Measurements from ENCODE around the gene DARS1.
"Not testable (repeated sequence)": the region's sequence is repeated elsewhere in the genome, so short reads cannot be mapped to it uniquely, and the experiment has no call there.

Gene DARS1

GRCh38 chr2:135876770-135877169 is 108.7 kb downstream of the DARS1 start:
- peaks cover 43% of the 10 kb centered on the region for H3K4me1 Mint-ChIP-seq
- DNase-seq, ATAC-seq, H3K27me3 Mint-ChIP-seq, H3K9me3 Mint-ChIP-seq: not testable (repeated sequence)
- H3K4me3 Mint-ChIP-seq = peak overlapping the region; percentile 94
- peak overlapping the region; percentile 96 for H3K27ac Mint-ChIP-seq
- H3K36me3 Mint-ChIP-seq (ENCODE audit: low read depth) = peaks cover 40% of the 10 kb centered on the region

GRCh38 chr2:135876066-135876711 is 109.2 kb downstream of the DARS1 start, which contains the start of gene MCM6:
MCM6 (minus strand) TSS chr2:135876443; CDS start chr2:135876365, 78 bp downstream.
- Mint-ChIP-seq H3K36me3 (ENCODE audit: low read depth) (peaks cover 45% of the 10 kb centered on the region), H3K4me3 (peak within 1 kb of the TSS; percentile 94), H3K27ac (peak within 1 kb of the TSS; percentile 98), H3K4me1 (peaks cover 47% of the 10 kb centered on the region), H3K9me3 (no peaks in the 10 kb centered on the region), H3K27me3 (peaks cover 3% of the 10 kb centered on the region)
- DNase-seq (peak; percentile 99), ATAC-seq (peak; percentile 85)

GRCh38 chr2:135875491-135876065 is 109.8 kb downstream of the DARS1 start:
- peak overlapping the region; percentile 98 for H3K27ac Mint-ChIP-seq
- peaks cover 3% of the 10 kb centered on the region for H3K27me3 Mint-ChIP-seq
- H3K4me1 Mint-ChIP-seq = peaks cover 53% of the 10 kb centered on the region
- peak overlapping the region; percentile 94 for H3K4me3 Mint-ChIP-seq
- peaks cover 50% of the 10 kb centered on the region for H3K36me3 Mint-ChIP-seq (ENCODE audit: low read depth)
- no peaks in the 10 kb centered on the region for H3K9me3 Mint-ChIP-seq
- ATAC-seq (peak; percentile 92), DNase-seq (peak; percentile 79)

GRCh38 chr2:135874777-135875365 is 110.6 kb downstream of the DARS1 start:
- DNase-seq (no peak), ATAC-seq (no peak)
- Mint-ChIP-seq H3K4me1 (peaks cover 57% of the 10 kb centered on the region), H3K27ac (peak overlapping the region; percentile 98), H3K9me3 (no peaks in the 10 kb centered on the region), H3K27me3 (peaks cover 3% of the 10 kb centered on the region), H3K4me3 (peak overlapping the region; percentile 94), H3K36me3 (ENCODE audit: low read depth) (peaks cover 56% of the 10 kb centered on the region)

- no peaks in the 10 kb centered on the region for H3K27me3 Mint-ChIP-seq
- peaks cover 88% of the 10 kb centered on the region for H3K36me3 Mint-ChIP-seq (ENCODE audit: low read depth)
- no peaks in the 10 kb centered on the region for H3K9me3 Mint-ChIP-seq
- H3K27ac Mint-ChIP-seq = peak overlapping the region; percentile 15
- H3K4me3 Mint-ChIP-seq = no peak overlapping the region
- DNase-seq (no peak), ATAC-seq (peak; percentile 61)
- peaks cover 51% of the 10 kb centered on the region for H3K4me1 Mint-ChIP-seq
Observed at GRCh38 chr2:135870571-135870970, 114.9 kb downstream of the DARS1 start.

GRCh38 chr2:135863233-135863632 is 122.2 kb downstream of the DARS1 start:
- Mint-ChIP-seq H3K9me3 (no peaks in the 10 kb centered on the region), H3K27me3 (no peaks in the 10 kb centered on the region), H3K4me1 (peaks cover 4% of the 10 kb centered on the region), H3K36me3 (ENCODE audit: low read depth) (peaks cover 73% of the 10 kb centered on the region), H3K4me3 (no peak overlapping the region), H3K27ac (no peak overlapping the region)
- DNase-seq = no peak
- ATAC-seq = no peak

GRCh38 chr2:135862718-135863117 is 122.7 kb downstream of the DARS1 start:
- Mint-ChIP-seq H3K9me3 (no peaks in the 10 kb centered on the region), H3K4me3 (no peak overlapping the region), H3K27me3 (no peaks in the 10 kb centered on the region), H3K4me1 (no peaks in the 10 kb centered on the region), H3K36me3 (ENCODE audit: low read depth) (peaks cover 72% of the 10 kb centered on the region), H3K27ac (no peak overlapping the region)
- no peak for ATAC-seq
- DNase-seq = no peak

Data from activated naive CD8-positive, alpha-beta T cell treated with anti-CD3 and anti-CD28 coated beads, Interleukin-2, amount 50 U/mL, for 24 hours (primary cell).